ES-I3 (cell line): ENCODE results near the gene NUP93.

Experiments
- H3K36me3 ChIP-seq: 2 replicates; pipeline ENCODE4 v1.6.1; 2013; ENCODE audit warnings: mild to moderate bottlenecking, low read length, control low read depth, moderate library complexity; ENCODE audit not compliant: insufficient read depth
- H3K4me1 ChIP-seq: 2 replicates; pipeline ENCODE4 v1.6.1; 2013; ENCODE audit warnings: mild to moderate bottlenecking, control low read depth, low read length; ENCODE audit not compliant: insufficient read depth
- H3K9ac ChIP-seq: 2 replicates; pipeline ENCODE4 v1.6.1; 2013; ENCODE audit warnings: low read depth, mild to moderate bottlenecking, low read length, moderate library complexity
- H3K9me3 ChIP-seq: 2 replicates; pipeline ENCODE4 v1.6.1; 2013; ENCODE audit warnings: mild to moderate bottlenecking, low read length, moderate library complexity; ENCODE audit not compliant: control insufficient read depth, insufficient read depth

Gene NUP93

DNA sequence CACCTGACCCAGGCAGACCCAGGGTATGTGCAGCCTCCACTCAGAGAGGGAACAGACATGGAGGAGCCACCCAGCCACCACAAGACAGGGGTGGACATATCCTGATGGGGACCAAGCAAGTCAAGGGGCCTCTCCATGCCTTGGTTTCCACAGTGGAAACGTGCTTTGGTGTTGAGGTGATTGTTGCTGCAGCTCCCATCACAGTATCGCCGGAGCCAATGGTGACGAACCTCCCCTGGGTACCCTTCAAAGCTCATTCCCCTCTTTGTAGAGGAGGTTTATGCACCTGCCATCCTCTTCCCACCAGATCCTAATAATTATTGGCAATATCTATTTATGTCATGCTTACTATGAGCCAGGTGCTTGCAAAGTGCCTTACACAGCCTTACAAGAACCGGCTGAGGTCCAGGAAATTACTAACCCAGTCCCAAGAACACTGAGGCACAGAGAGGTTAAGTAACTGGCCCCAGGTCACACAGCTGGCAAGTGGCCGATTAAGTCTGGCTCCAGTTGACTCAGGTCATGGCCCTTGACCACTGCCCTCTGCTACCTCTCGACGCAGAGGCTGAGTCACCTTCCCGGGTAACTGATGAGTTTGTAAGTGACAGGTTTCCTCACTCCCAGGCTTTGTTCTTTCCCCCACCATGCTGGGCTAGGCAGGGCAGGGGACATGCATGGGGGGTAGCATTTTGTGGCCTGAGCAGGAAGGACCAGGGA lies 155.7 kb downstream of the NUP93 start:
- H3K36me3 ChIP-seq = no peaks in the 10 kb centered on the region
- H3K9me3 ChIP-seq = peaks cover 9% of the 10 kb centered on the region
- H3K9ac ChIP-seq = no peak overlapping the region
- no peaks in the 10 kb centered on the region for H3K4me1 ChIP-seq

DNA sequence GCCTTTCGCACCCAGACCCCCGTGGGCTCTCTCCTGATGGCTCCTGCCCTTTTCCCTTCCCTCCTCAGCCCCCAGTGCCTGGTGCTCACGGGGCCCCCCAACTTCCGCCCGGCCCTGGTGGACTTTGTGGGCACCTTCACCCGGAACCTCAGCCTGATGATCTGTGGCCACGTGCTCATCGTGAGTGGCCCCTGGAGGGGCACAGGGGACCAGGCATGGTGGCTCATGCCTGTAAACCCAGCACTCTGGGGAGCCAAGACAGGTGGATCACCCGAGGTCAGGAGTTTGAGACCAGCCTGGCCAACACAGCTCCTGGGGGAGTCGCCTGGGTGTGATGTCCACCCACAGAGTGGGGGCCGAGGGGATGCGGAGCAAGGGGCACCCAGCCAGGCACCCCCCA lies 156.4 kb downstream of the NUP93 start:
- peaks cover 9% of the 10 kb centered on the region for H3K9me3 ChIP-seq

DNA sequence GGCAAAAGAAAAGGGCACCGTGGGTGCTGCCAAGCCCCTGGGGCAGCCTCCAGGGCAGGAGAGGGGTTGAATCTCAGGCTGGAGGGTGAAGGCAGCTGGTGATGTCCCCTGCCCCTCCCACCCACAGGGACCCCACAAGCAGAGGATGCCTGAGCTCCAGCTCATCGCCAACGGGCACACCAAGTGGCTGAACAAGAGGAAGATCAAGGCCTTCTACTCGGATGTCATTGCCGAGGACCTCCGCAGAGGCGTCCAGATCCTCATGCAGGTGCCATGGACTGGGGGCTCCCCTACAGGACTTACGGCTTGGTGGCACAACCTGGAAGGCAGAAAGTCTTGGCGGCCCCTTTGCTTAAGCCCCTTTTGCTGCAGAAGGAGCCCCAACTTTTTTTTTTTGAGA lies 156.9 kb downstream of the NUP93 start:
- no peaks in the 10 kb centered on the region for H3K36me3 ChIP-seq
- H3K9me3 ChIP-seq = peaks cover 9% of the 10 kb centered on the region
- H3K9ac ChIP-seq = no peak overlapping the region

More for the DNA sequence above, 156.4 kb downstream of the NUP93 start:
- Histone ChIP-seq H3K36me3 (no peaks in the 10 kb centered on the region), H3K9ac (no peak overlapping the region), H3K4me1 (no peaks in the 10 kb centered on the region)

DNA sequence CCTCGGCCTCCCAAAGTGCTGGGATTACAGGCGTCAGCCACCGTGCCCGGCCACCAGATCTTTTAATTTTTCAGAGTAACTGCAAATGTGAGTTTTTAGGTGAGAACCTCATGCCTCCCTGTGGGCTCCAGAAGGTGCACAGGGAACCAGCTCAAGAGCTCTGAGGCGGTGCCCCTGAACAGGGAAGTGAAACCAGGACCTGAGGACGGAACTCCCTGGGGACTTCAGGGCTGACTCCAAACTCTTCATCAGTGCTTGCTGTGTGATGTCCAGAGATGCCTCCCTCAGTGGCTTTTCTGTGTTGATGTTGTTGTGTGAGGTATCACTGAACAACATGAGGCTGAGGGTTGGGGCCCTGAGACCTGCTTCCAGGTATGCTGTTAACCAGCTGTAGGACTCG lies 158.9 kb downstream of the NUP93 start:
- Histone ChIP-seq H3K9ac (no peak overlapping the region), H3K36me3 (no peaks in the 10 kb centered on the region), H3K9me3 (peaks cover 9% of the 10 kb centered on the region), H3K4me1 (no peaks in the 10 kb centered on the region)

More for the DNA sequence above, 156.9 kb downstream of the NUP93 start:
- no peaks in the 10 kb centered on the region for H3K4me1 ChIP-seq

DNA sequence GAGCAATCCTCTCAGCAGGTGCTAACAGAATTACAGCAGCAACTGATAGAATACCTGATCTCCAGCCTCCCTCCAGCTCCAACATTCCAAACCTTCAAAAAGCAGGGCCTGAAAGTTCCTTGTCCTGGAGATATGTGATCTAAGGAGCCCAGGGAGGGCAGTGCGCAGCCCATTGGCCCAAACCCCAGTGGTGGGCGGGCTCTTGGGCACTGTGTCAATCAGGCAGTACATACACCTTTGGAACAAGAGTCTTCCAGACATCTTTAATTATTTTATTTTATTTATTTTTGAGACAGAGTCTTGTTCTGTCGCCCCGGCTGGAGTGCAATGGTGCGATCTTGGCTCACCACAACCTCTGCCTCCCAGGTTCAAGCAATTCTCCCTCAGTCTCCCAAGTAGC lies 159.3 kb downstream of the NUP93 start:
- H3K9ac ChIP-seq = no peak overlapping the region
- H3K4me1 ChIP-seq = no peaks in the 10 kb centered on the region
- peaks cover 9% of the 10 kb centered on the region for H3K9me3 ChIP-seq
- no peaks in the 10 kb centered on the region for H3K36me3 ChIP-seq

DNA sequence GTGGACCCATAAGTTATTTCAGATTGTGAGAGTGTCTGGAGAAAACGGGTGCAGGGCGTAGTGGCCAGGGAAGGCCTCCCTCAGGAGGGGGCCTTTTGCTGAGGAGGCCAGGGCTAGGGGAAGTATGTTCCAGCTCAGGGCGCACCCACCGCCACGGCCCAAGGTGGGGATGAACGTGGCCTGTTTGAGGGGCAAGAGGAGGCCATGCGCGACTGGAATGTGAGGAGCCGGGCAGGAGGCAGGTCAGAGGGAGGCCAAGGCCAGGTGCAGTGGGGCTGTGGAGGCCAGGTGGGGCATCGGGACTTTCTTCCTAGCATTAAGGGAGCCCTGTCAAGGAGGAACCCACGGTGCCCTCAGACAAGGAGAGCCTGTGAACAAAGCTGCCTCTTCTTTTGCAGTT lies 161.8 kb downstream of the NUP93 start:
- Histone ChIP-seq H3K9ac (no peak overlapping the region), H3K9me3 (no peaks in the 10 kb centered on the region)

DNA sequence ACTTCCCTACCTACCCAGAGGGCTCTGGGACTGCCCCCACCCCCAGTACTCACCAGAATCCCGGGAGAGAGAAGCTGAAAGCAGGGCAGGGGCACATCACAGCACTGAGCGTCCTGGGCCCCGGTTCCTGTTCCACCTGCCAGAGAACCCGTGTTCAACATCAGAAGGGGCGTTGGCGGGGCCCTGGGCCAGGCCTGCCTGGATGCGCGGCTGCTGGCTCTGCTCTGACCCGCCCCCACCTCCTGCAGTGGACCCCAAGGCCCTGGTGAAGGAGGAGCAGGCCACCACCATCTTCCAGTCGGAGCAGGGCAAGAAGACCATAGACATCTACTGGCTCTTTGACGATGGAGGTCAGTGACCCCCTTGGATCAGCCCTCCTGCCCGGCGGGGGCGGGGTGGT lies 162.8 kb downstream of the NUP93 start:
- Histone ChIP-seq H3K9me3 (no peaks in the 10 kb centered on the region), H3K36me3 (no peaks in the 10 kb centered on the region), H3K9ac (no peak overlapping the region), H3K4me1 (no peaks in the 10 kb centered on the region)

More for the DNA sequence above, 161.8 kb downstream of the NUP93 start:
- H3K36me3 ChIP-seq = no peaks in the 10 kb centered on the region
- no peaks in the 10 kb centered on the region for H3K4me1 ChIP-seq

DNA sequence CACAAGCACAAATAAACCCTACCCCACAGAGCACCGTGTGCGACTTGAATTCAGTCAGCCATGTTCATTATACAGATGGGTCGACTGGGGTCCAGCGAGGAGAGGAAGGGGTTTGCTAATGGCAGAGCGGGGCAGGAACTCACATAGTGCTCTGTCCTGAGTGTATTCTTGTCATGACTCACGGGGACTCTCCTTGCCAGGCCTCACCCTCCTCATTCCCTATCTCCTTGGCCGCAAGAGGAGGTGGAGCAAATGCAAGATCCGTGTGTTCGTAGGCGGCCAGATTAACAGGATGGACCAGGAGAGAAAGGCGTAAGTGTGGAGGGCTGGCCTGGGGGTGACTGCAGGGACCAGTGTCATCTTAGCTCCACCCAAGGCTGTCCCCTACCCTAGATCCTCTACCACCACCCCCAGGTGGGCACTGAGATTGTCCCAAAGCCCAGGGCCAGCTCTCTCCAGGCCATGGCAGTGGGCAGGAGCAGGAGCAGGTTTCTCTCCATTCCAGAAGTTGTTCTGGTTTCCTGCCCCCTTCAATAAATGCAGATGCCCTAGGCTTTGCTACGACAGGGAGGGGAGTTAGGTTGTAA lies 164.5 kb downstream of the NUP93 start:
- H3K4me1 ChIP-seq = no peaks in the 10 kb centered on the region
- H3K9ac ChIP-seq = no peak overlapping the region
- H3K9me3 ChIP-seq = no peaks in the 10 kb centered on the region
- no peaks in the 10 kb centered on the region for H3K36me3 ChIP-seq

DNA sequence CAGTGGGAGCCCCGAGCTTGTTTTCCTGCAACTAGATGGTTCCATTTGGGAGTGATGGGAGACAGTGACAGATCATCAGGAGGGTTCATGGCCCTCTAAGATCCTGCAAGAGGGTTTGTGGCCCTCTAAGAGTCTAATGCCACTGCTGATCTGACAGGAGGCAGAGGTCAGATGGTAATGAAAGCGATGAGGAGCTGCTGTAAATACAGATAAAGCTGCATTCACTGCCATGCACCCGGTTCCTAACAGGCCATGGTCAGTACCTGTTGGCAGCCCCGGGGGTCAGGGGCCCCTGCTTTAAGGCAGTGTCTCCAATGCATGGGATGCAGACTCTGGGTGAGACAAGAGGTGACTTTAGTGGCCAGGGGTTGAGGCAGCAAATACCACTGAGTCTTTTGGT lies 165.9 kb downstream of the NUP93 start:
- Histone ChIP-seq H3K9me3 (no peaks in the 10 kb centered on the region), H3K9ac (no peak overlapping the region), H3K36me3 (no peaks in the 10 kb centered on the region), H3K4me1 (no peaks in the 10 kb centered on the region)

DNA sequence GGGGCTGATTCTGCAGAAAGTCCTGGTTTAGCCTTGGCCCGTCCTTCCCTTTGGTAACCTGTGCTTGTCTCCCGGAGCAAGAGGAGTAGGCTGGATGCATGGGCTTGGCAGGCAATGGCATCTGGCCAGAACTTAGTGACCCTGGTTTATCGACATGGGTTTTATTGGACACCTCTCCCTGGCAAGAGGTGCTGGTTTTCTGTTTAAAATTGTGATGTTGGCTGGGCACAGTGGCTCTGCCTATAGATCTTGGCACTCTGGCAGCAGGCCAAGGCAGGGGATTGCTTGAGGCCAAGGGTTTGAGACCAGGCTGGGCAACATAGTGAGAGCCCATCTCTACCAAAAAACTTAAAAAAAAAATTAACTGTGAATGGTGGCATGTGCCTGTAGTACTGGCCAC lies 166.3 kb downstream of the NUP93 start:
- no peaks in the 10 kb centered on the region for H3K36me3 ChIP-seq
- H3K4me1 ChIP-seq = no peaks in the 10 kb centered on the region
- no peaks in the 10 kb centered on the region for H3K9me3 ChIP-seq
- H3K9ac ChIP-seq = no peak overlapping the region

DNA sequence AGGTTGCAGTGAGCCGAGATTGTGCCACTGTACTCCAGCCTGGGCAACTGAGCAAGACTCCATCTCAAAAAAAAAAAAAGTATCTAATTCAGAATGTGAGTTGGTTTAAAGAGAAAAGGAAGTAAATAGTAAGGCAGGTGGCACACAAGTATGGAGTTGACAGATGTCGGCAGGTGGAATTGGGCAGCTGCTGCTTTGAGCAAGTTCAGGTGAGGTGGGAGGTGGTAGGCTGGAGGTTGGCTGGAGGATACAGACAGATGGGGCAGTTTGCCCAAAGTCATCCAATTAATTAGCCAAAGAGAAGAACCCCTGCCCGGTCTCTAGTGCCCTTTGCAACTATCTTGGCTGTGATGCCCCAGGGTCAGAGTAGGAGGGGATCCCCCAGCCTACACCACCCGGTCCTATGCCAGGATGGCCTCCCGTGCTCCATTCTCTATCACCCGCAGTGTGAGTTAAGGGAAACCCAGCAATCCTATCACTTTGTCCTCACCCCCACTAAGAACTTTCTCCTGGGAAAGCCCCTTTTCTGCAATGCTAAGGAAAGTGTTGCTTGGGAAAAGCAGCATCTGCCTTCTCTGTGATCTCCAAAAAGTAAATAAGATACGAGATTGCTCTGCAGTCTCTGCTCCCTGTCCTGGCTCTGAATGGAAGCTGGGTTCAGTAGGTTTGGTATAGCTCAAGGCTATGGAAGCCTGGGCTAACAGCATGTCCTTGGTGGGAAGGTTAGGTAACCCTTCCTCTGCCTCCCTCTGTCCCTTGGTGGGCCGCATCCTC lies 167.3 kb downstream of the NUP93 start:
- Histone ChIP-seq H3K36me3 (no peaks in the 10 kb centered on the region), H3K9ac (no peak overlapping the region), H3K4me1 (no peaks in the 10 kb centered on the region), H3K9me3 (no peaks in the 10 kb centered on the region)

DNA sequence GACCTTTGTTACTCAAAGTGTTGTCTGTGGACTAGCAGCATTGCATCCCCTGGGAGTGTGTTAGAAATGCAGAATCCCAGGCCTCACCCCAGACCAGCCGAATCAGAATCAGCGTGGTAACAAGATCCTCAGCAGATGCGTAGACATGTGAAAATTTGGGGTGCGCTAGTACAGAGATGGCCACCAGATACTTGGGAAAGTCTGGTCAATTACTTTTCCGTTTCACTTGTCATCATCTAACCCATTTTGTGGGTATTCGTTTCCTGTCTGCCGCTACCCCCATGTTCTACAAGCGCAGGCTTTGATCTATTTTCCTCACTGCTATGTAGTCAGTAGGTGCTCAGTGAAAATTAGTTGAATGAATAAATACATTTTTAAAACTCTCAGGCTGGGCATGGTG lies 168.9 kb downstream of the NUP93 start:
- H3K9ac ChIP-seq = no peak overlapping the region
- H3K4me1 ChIP-seq = no peaks in the 10 kb centered on the region
- H3K9me3 ChIP-seq = no peaks in the 10 kb centered on the region

More for the DNA sequence above, 168.9 kb downstream of the NUP93 start:
- H3K36me3 ChIP-seq = no peaks in the 10 kb centered on the region
